Measurements from ENCODE around the gene ARAP1. TPM values are rescaled to one million over a fixed set of nuclear protein-coding genes. Genes with fewer than 3 reads are reported as not detected.

Gene ARAP1
- total and polyA plus RNA-seq, 2 of the 8 experiments (the other 6 are each of a cell fraction or from before 2014, with no cell fraction given): 25.7 to 61.6 TPM

GRCh38 chr11:72741429-72741833 lies 10.8 kb downstream of the ARAP1 start:
- H2BK20ac ChIP-seq (ENCODE audit: low read length): 0 out of 2 replicates have a peak overlapping the region, but pooled peaks have one; percentile 48
- ChIA-PET CTCF (ENCODE audit: partially characterized antibody) (interaction anchor here (0.6 to 4.5 kb wide), 12 partner anchors 9 to 72 kb away, joined by 3 to 18 read pairs (median 3); partner anchors contain the start of gene STARD10), POLR2A (ENCODE audit: partially characterized antibody) (interaction anchor here (0.8 to 1.7 kb wide), 5 partner anchors 8 to 42 kb away, joined by 3 to 6 read pairs (median 3); no protein-coding TSS in a partner anchor)
- H3K14ac ChIP-seq (ENCODE audit: insufficient read length): no peak overlapping the region
- no peak overlapping the region for H4K8ac ChIP-seq (ENCODE audit: extremely low read depth, insufficient read depth, low read length)
- H3K9me3 ChIP-seq (ENCODE audit: insufficient read depth in 2 of 2, low read depth in 1 of 2, low read length in 1 of 2): no peaks in the 10 kb centered on the region
- no peak overlapping the region for H2AFZ ChIP-seq (ENCODE audit: low read length)
- H3K79me2 ChIP-seq (ENCODE audit: control insufficient read depth in 1 of 2, insufficient read depth in 2 of 2, low read length in 2 of 2): peaks cover 4 to 62% of the 10 kb centered on the region in 2 experiments; a peak in 3 of 4 replicates
- no peak overlapping the region for H2BK120ac ChIP-seq (replicated peaks; ENCODE audit: low read depth, low read length)
- WGBS, 2 experiments (ENCODE audit: extremely low coverage in 1 of 2, insufficient coverage in 1 of 2, insufficient read length in 1 of 2, insufficient replicate concordance in 2 of 2, low coverage in 1 of 2, low lambda C conversion rate in 2 of 2, missing lambda C conversion rate in 1 of 2): 72% methylated on average over 8 of the region's 8 CpGs; no CpG with 5 or more reads in 1 of the 2 experiments
- DNase-seq (ENCODE audit: low read depth in 1 of 2, low spot score in 2 of 2) (peak in 1 of 2 experiments; percentile 54), FAIRE-seq (no peak)
- peak overlapping the region; percentile 56; the same call in 1 of the 2 replicates for H3K18ac ChIP-seq (ENCODE audit: extremely low read depth, low read length)
- H3K27ac ChIP-seq (ENCODE audit: low read depth, low read length): peak overlapping the region; percentile 46; the same call in 1 of the 2 replicates
- H3K23me2 ChIP-seq (ENCODE audit: low read depth, low read length): no peaks in the 10 kb centered on the region
- peaks cover 8 to 29% (median 19%) of the 10 kb centered on the region in 4 experiments for H3K4me1 ChIP-seq (replicated peaks in 1 of 4; ENCODE audit: control insufficient read depth in 3 of 4, insufficient read depth in 4 of 4, low read length in 3 of 4)
- no peak overlapping the region for H4K5ac ChIP-seq (ENCODE audit: insufficient read length, low read depth, low read length)
- no peak overlapping the region; a peak in 1 of 8 replicates for H3K4me3 ChIP-seq (ENCODE audit: extremely low read depth in 1 of 4, insufficient read depth in 2 of 4, low read depth in 3 of 4, low read length in 4 of 4)
- H4K20me1 ChIP-seq (replicated peaks in 1 of 2; ENCODE audit: control insufficient read depth in 1 of 2, insufficient read depth in 2 of 2, low read length in 2 of 2): peaks cover 18 to 42% of the 10 kb centered on the region in 2 experiments
- no peaks in the 10 kb centered on the region for H3K27me3 ChIP-seq (replicated peaks in 1 of 4; ENCODE audit: control insufficient read depth in 3 of 4, extremely low read depth in 1 of 4, insufficient read depth in 3 of 4, low read length in 3 of 4)
- H2BK12ac ChIP-seq (ENCODE audit: low read depth, low read length): 0 out of 2 replicates have a peak overlapping the region, but pooled peaks have one; percentile 68
- peak overlapping the region; percentile 88; the same call in 1 of the 2 replicates for H2BK15ac ChIP-seq (ENCODE audit: low read length)
- no peak overlapping the region for H3K4ac ChIP-seq (replicated peaks; ENCODE audit: insufficient read length, low read depth, low read length)
- peak overlapping the region; percentile 95 for H2BK5ac ChIP-seq (ENCODE audit: low read depth, low read length)
- peaks cover 0 to 3% (median 0%) of the 10 kb centered on the region in 4 experiments; a peak in 1 of 8 replicates for H3K36me3 ChIP-seq (ENCODE audit: control insufficient read depth in 2 of 4, insufficient read depth in 4 of 4, low read length in 3 of 4)
- no peak overlapping the region for H3K56ac ChIP-seq (replicated peaks; ENCODE audit: insufficient read length, low read depth, low read length)
- H4K91ac ChIP-seq (replicated peaks; ENCODE audit: insufficient read length, low read length): peak overlapping the region; percentile 48
- TF ChIP-seq CREB1 (IDR thresholded peaks at IDR 0.05): no peak
- no peak for TF ChIP-seq KDM5A (IDR thresholded peaks at IDR 0.05; ENCODE audit: low read length)
- no peak for TF ChIP-seq POLR2AphosphoS5 (IDR thresholded peaks at IDR 0.05; ENCODE audit: low read depth, low read length)
- TF ChIP-seq USF2 (IDR thresholded peaks at IDR 0.05; ENCODE audit: low read length): no peak
- no peak for TF ChIP-seq EGR1 (IDR thresholded peaks at IDR 0.05; ENCODE audit: borderline replicate concordance, low read depth, low read length)
- H3K9ac ChIP-seq (replicated peaks in 1 of 4; ENCODE audit: extremely low read depth in 1 of 4, low read depth in 3 of 4, low read length in 3 of 4): no peak overlapping the region; a peak in 1 of 7 replicates
- H2AK5ac ChIP-seq (ENCODE audit: low read depth, low read length): no peak overlapping the region
- peak overlapping the region in 1 of 2 experiments; percentile 29; a peak in 1 of 4 replicates for H3K4me2 ChIP-seq (ENCODE audit: insufficient read depth in 1 of 2, low read depth in 2 of 2, low read length in 2 of 2)
- H3K23ac ChIP-seq (ENCODE audit: insufficient read length): no peak overlapping the region
- peaks cover 22% of the 10 kb centered on the region for H3K79me1 ChIP-seq (ENCODE audit: low read depth, low read length)

Data from H1 (cell line).